Right renal cortex interstitium (tissue), 3 donors: ENCODE results near the gene ADRA2A. TPM values are rescaled to one million over a fixed set of nuclear protein-coding genes. Genes with fewer than 3 reads are reported as not detected.

Experiments
- DNase-seq, 3 donors: peaks; one replicate each; pipeline ENCODE4 v3.0.0-alpha.2; 2013; ENCODE audit warnings: low read depth in 3 of 3, low spot score in 2 of 3
- polyA plus RNA-seq, 3 donors: library from polyadenylated mRNA; unstranded; fragments of 120-200 nt; gene quantifications; one replicate each; pipeline ENCODE4 v1.2.1, GENCODE V29; 2013; ENCODE audit not compliant: insufficient read length in 3 of 3

ADRA2A gene
- polyA plus RNA-seq, 3 donors, result 2.0 to 4.5 (median 3.3) TPM

- DNase-seq, result no peak
Measured at GRCh38 chr10:111109501-111110242, 32.8 kb downstream of the ADRA2A start.

- no peak for DNase-seq
Measured at GRCh38 chr10:111110771-111111170, 33.9 kb downstream of the ADRA2A start.

- no peak for DNase-seq
Measured at GRCh38 chr10:111112333-111112732, 35.5 kb downstream of the ADRA2A start.

GRCh38 chr10:111113238-111113960 lies 36.6 kb downstream of the ADRA2A start:
- no peak for DNase-seq

GRCh38 chr10:111113961-111114757 lies 37.3 kb downstream of the ADRA2A start:
- no peak for DNase-seq

GRCh38 chr10:111114758-111115500 lies 38.1 kb downstream of the ADRA2A start:
- no peak for DNase-seq

GRCh38 chr10:111116211-111116610 lies 39.4 kb downstream of the ADRA2A start:
- DNase-seq, result no peak

GRCh38 chr10:111116762-111117445 lies 40.1 kb downstream of the ADRA2A start:
- DNase-seq, result no peak

- DNase-seq, result no peak
Measured at GRCh38 chr10:111117528-111118277, 40.9 kb downstream of the ADRA2A start.

- DNase-seq, result no peak
Measured at GRCh38 chr10:111118758-111119157, 41.9 kb downstream of the ADRA2A start.

GRCh38 chr10:111119637-111120036 lies 42.8 kb downstream of the ADRA2A start:
- DNase-seq, result no peak

GRCh38 chr10:111122127-111122526 lies 45.3 kb downstream of the ADRA2A start:
- DNase-seq, result no peak

- no peak for DNase-seq
Measured at GRCh38 chr10:111123883-111124282, 47.1 kb downstream of the ADRA2A start.

GRCh38 chr10:111125102-111125501 lies 48.3 kb downstream of the ADRA2A start:
- DNase-seq, result no peak

- no peak for DNase-seq
Measured at GRCh38 chr10:111126077-111126476, 49.2 kb downstream of the ADRA2A start.

- no peak for DNase-seq
Measured at GRCh38 chr10:111127081-111127848, 50.4 kb downstream of the ADRA2A start.

- DNase-seq, result no peak
Measured at GRCh38 chr10:111128331-111129180, 51.7 kb downstream of the ADRA2A start.

- DNase-seq, result no peak
Measured at GRCh38 chr10:111129363-111129762, 52.5 kb downstream of the ADRA2A start.
